K562 (cell line): ENCODE data around the gene SAE1. TPM values are rescaled to one million over a fixed set of nuclear protein-coding genes. Genes with fewer than 3 reads are reported as not detected.
A peak's percentile ranks its signal among the peaks of the same experiment; 100 is the strongest.

Source experiments
- CBX2 ChIP-seq: fragments of 200-600 bp; sonication (generic); IDR thresholded peaks from one replicate; pipeline ENCODE4 v1.6.1; 2012; ENCODE audit warnings: mild to moderate bottlenecking, low read length, inconsistent platforms; ENCODE audit not compliant: insufficient read depth, poor library complexity, severe bottlenecking
- CEBPG ChIP-seq, 3 experiments: fragments of 200-800 bp in 1 of 3; sonication (Bioruptor generic) in 1 of 3; sonication (generic) in 1 of 3; formaldehyde crosslinking in 1 of 3; IDR thresholded peaks in 2 of 3; conservative IDR thresholded peaks in 1 of 3; 2 replicates each; pipeline versions ENCODE4 v1.6.1 to v1.8.0; 2016 to 2022; ENCODE audit warnings: missing compliant biosample characterization in 2 of 3, missing genetic modification characterization in 2 of 3, mild to moderate bottlenecking in 1 of 3, missing genetic modification reagents in 1 of 3
- CHD4 ChIP-seq: fragments of 200-600 bp; sonication (generic); IDR thresholded peaks from 3 replicates; pipeline ENCODE4 v1.6.1; 2012; ENCODE audit warnings: low read depth, mild to moderate bottlenecking, mixed read lengths, low read length, inconsistent platforms; ENCODE audit not compliant: insufficient read depth, insufficient replicate concordance, poor library complexity, severe bottlenecking
- ETV5 ChIP-seq: sonication (generic); formaldehyde crosslinking; IDR thresholded peaks from 2 replicates; pipeline ENCODE4 v1.4.0; 2020; ENCODE audit warnings: low read depth, mild to moderate bottlenecking, missing genetic modification reagents
- FIP1L1 ChIP-seq: fragments of 200-400 bp; formaldehyde crosslinking; IDR thresholded peaks from 2 replicates; pipeline ENCODE4 v1.6.1; 2018; ENCODE audit warnings: mild to moderate bottlenecking, low read depth, low read length; ENCODE audit not compliant: poor library complexity, severe bottlenecking
- HMG20A ChIP-seq: fragments of 450-650 bp; formaldehyde crosslinking; conservative IDR thresholded peaks from 2 replicates; pipeline ENCODE4 v1.4.0; 2020; ENCODE audit warnings: mild to moderate bottlenecking, mixed read lengths
- KLF6 ChIP-seq: fragments of 250-450 bp; sonication (Bioruptor Pico); IDR thresholded peaks from 2 replicates; pipeline ENCODE4 v1.4.0; 2020; ENCODE audit warnings: mild to moderate bottlenecking, moderate library complexity, borderline replicate concordance
- MECOM ChIP-seq: fragments of 250-450 bp; sonication (Bioruptor Pico); IDR thresholded peaks from 2 replicates; pipeline ENCODE4 v1.8.0; 2022; ENCODE audit warnings: inconsistent platforms
- POU5F1 ChIP-seq: fragments of 150-350 bp; IDR thresholded peaks from 2 replicates; pipeline ENCODE4 v1.6.1; 2014; ENCODE audit warnings: borderline replicate concordance, low read length, low read depth, mild to moderate bottlenecking; ENCODE audit not compliant: partially characterized antibody
- RAD51 ChIP-seq: fragments of 450-650 bp; IDR thresholded peaks from 2 replicates; pipeline ENCODE4 v1.7.1; 2016; ENCODE audit warnings: low read depth, mild to moderate bottlenecking, borderline replicate concordance
- RHOXF2B ChIP-seq: fragments of 250-450 bp; sonication (Bioruptor Pico); conservative IDR thresholded peaks from 2 replicates; pipeline ENCODE4 v1.5.1; 2021
- TSC22D4 ChIP-seq: fragments of 450-650 bp; IDR thresholded peaks from 2 replicates; pipeline ENCODE4 v1.6.1; 2016; ENCODE audit warnings: missing genetic modification characterization, missing biosample characterization, control low read depth
- ZNF316 ChIP-seq: fragments of 450-650 bp; IDR thresholded peaks from 2 replicates; pipeline ENCODE4 v1.6.1; 2016
- ZNF354B ChIP-seq: fragments of 250-450 bp; sonication (Bioruptor Pico); IDR thresholded peaks from 2 replicates; pipeline ENCODE4 v1.4.0; 2020
- ZNF766 ChIP-seq: fragments of 200-800 bp; sonication (Bioruptor generic); conservative IDR thresholded peaks from 2 replicates; pipeline ENCODE4 v1.6.1; 2016; ENCODE audit warnings: missing genetic modification characterization, missing compliant biosample characterization
- polyA plus RNA-seq, 8 experiments: library from polyadenylated mRNA; depleted of rRNA in 4 of 8; stranded (reverse) in 5 of 8; unstranded in 3 of 8; fragments of >200 nt; fragmentation: Nextera tagmentation in 2 of 8; fragmentation: Illumina TruSeq in 1 of 8; extraction: Ambion mirVana in 2 of 8; extraction: Trizol in 1 of 8; gene quantifications; 2 replicates each; pipeline versions ENCODE4 v1.2.1 to v1.2.3, GENCODE V29; 2011 to 2014; ENCODE audit warnings: inconsistent platforms in 1 of 8, missing spikeins in 1 of 8
- total RNA-seq, 7 experiments: library from RNA; depleted of rRNA in 6 of 7; stranded (reverse); fragments of >200 nt in 6 of 7; fragmentation: Illumina TruSeq in 2 of 7; extraction: Trizol in 2 of 7; gene quantifications; 2 replicates each; pipeline versions ENCODE4 v1.2.1 to v1.2.3, GENCODE V29; 2011 to 2021; ENCODE audit warnings: low replicate concordance in 1 of 7
- TF ChIP-seq, protein P1 (sequence below): sonication (generic); formaldehyde crosslinking; IDR thresholded peaks from 2 replicates; pipeline ENCODE4 v1.8.0; 2023; ENCODE audit warnings: mild to moderate bottlenecking, missing genetic modification reagents
- TF ChIP-seq, protein P2 (sequence below): fragments of 250-450 bp; sonication (Bioruptor Pico); IDR thresholded peaks from 2 replicates; pipeline ENCODE4 v1.8.0; 2022; ENCODE audit warnings: inconsistent platforms, mild to moderate bottlenecking, moderate library complexity, borderline replicate concordance

The SAE1 gene
- total and polyA plus RNA-seq, 9 of the 15 experiments (the other 6 are each of a cell fraction or from before 2014, with no cell fraction given), result 82.8 to 299 (median 217) TPM

DNA sequence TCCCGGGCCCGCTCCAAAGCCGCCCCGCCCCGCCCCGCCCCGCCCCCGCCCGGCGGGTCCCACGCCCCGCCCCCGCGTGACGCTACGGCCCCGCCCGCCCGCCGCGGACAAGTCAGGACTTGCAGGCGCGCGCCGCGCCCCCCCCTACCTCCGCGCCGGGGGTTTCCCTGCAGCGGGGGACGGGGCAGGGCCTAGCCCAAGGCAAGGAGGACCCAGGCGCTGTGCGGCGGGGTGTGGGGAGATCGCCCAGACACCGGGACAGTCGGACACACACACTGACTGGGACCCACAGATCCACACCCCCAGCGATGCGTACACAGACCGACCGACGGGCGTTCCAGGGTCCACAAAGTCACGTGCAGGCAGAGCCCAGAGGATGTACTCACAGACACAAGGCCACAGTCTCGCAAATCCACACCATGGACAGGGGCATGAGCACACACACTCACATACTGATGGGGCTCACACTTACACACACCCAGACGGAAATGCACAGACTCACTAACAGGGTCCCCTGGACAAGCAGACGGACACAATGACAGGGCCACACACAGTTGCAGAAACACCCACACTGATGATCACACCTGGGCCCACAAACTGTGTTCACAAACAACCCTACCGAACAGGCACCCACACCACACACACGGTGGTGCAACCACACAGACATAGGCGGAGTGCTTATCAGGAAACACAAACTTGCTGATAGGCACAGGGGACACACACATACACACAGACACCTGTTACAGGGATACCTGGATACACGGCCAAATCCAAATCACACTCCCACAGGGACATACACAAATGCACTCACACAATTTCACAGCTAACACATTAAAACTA is 100.8 kb downstream of the SAE1 start (continued):
- TF ChIP-seq, protein P1, sequence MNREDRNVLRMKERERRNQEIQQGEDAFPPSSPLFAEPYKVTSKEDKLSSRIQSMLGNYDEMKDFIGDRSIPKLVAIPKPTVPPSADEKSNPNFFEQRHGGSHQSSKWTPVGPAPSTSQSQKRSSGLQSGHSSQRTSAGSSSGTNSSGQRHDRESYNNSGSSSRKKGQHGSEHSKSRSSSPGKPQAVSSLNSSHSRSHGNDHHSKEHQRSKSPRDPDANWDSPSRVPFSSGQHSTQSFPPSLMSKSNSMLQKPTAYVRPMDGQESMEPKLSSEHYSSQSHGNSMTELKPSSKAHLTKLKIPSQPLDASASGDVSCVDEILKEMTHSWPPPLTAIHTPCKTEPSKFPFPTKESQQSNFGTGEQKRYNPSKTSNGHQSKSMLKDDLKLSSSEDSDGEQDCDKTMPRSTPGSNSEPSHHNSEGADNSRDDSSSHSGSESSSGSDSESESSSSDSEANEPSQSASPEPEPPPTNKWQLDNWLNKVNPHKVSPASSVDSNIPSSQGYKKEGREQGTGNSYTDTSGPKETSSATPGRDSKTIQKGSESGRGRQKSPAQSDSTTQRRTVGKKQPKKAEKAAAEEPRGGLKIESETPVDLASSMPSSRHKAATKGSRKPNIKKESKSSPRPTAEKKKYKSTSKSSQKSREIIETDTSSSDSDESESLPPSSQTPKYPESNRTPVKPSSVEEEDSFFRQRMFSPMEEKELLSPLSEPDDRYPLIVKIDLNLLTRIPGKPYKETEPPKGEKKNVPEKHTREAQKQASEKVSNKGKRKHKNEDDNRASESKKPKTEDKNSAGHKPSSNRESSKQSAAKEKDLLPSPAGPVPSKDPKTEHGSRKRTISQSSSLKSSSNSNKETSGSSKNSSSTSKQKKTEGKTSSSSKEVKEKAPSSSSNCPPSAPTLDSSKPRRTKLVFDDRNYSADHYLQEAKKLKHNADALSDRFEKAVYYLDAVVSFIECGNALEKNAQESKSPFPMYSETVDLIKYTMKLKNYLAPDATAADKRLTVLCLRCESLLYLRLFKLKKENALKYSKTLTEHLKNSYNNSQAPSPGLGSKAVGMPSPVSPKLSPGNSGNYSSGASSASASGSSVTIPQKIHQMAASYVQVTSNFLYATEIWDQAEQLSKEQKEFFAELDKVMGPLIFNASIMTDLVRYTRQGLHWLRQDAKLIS (CRISPR knock-in tag), result peak; percentile 48; the same call in 1 of the 2 replicates
- TF ChIP-seq ZNF316 (no peak), ETV5 (CRISPR knock-in tag) (no peak), CBX2 (no peak), MECOM (no peak), KLF6 (CRISPR knock-in tag) (0 out of 2 replicates have a peak, but pooled peaks have one; percentile 13), RHOXF2B (no peak), CEBPG (CRISPR knock-in tag; IDR thresholded peaks at IDR 0.05) (peak; percentile 74; the same call in 1 of the 2 replicates), CEBPG (tag; conservative IDR thresholded peaks at IDR 0.05 in 1 of 2, IDR thresholded peaks at IDR 0.05 in 1 of 2) (no peak; a peak in 1 of 4 replicates), ZNF354B (CRISPR knock-in tag) (no peak), CHD4 (no peak), TSC22D4 (tag) (no peak), HMG20A (no peak), ZNF766 (no peak), POU5F1 (no peak), FIP1L1 (no peak), RAD51 (peak; percentile 77)
- TF ChIP-seq, protein P2, sequence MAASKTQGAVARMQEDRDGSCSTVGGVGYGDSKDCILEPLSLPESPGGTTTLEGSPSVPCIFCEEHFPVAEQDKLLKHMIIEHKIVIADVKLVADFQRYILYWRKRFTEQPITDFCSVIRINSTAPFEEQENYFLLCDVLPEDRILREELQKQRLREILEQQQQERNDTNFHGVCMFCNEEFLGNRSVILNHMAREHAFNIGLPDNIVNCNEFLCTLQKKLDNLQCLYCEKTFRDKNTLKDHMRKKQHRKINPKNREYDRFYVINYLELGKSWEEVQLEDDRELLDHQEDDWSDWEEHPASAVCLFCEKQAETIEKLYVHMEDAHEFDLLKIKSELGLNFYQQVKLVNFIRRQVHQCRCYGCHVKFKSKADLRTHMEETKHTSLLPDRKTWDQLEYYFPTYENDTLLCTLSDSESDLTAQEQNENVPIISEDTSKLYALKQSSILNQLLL, result no peak
